B cell (primary cell): ENCODE data around the gene EYA3. TPM values are rescaled to one million over a fixed set of nuclear protein-coding genes. Genes with fewer than 3 reads are reported as not detected.

Experiments used
- ATAC-seq: fragments of 200-7000 bp; cut with Tn5 transposase; one replicate; pipeline ENCODE4 v1.10.0; 2021; ENCODE audit warnings: low read depth, mild to moderate bottlenecking, moderate number of reproducible peaks, moderate library complexity
- CTCF ChIA-PET: fragments of 350-600 bp; sonication (Branson Sonifier 250); formaldehyde crosslinking; loops from one replicate; lab custom pipeline; 2021; ENCODE audit warnings: antibody characterized with exemption, inconsistent platforms; lab: Charles Lee
- POLR2A ChIA-PET: fragments of 350-600 bp; sonication (Branson Sonifier 250); formaldehyde crosslinking; loops from one replicate; lab custom pipeline; 2021; ENCODE audit warnings: antibody characterized with exemption; lab: Charles Lee
- DNase-seq: peaks from one replicate; pipeline ENCODE4 v3.0.0; 2013
- H2AFZ ChIP-seq: 2 replicates; pipeline ENCODE4 v1.6.1; 2012; ENCODE audit warnings: mild to moderate bottlenecking, low read depth, low read length; ENCODE audit not compliant: insufficient read depth, poor library complexity, severe bottlenecking
- H3K27ac ChIP-seq, 2 donors: 1 replicate in 1 of 2; 2 replicates in 1 of 2; pipeline ENCODE4 v1.5.1; 2012 to 2013; ENCODE audit warnings: low read length in 2 of 2, mild to moderate bottlenecking in 2 of 2, moderate library complexity in 1 of 2
- H3K27me3 ChIP-seq, 4 experiments: fragments of 200-600 bp in 1 of 4; sonication (generic) in 1 of 4; replicated peaks in 1 of 4; 1 replicate in 2 of 4; 2 replicates in 2 of 4; pipeline versions ENCODE4 v1.6.1 to v1.7.0; 2013 to 2016; ENCODE audit warnings: low read length in 3 of 4, mild to moderate bottlenecking in 2 of 4, mixed read lengths in 1 of 4, moderate library complexity in 1 of 4; ENCODE audit not compliant: insufficient read depth in 4 of 4, control insufficient read depth in 3 of 4; ENCODE audit errors: control extremely low read depth in 1 of 4
- H3K36me3 ChIP-seq, 2 experiments: replicated peaks in 1 of 2; 1 replicate in 1 of 2; 2 replicates in 1 of 2; pipeline versions ENCODE4 v1.6.1 to v1.7.1; 2013; ENCODE audit warnings: low read length in 1 of 2; ENCODE audit not compliant: insufficient read depth in 2 of 2, control insufficient read depth in 1 of 2; ENCODE audit errors: control extremely low read depth in 1 of 2, extremely low read depth in 1 of 2
- H3K4me1 ChIP-seq, 2 donors: fragments of 200-600 bp in 1 of 2; sonication (generic) in 1 of 2; 1 replicate in 1 of 2; 2 replicates in 1 of 2; pipeline versions ENCODE4 v1.5.1 to v1.6.1; 2013 to 2017; ENCODE audit warnings: low read length in 2 of 2; ENCODE audit not compliant: control insufficient read depth in 2 of 2, insufficient read depth in 2 of 2
- H3K4me2 ChIP-seq: replicated peaks from 2 replicates; pipeline ENCODE3; 2012; ENCODE audit warnings: mild to moderate bottlenecking, low read depth, low read length; ENCODE audit not compliant: poor library complexity, severe bottlenecking
- H3K4me3 ChIP-seq, 5 experiments: fragments of 200-600 bp in 1 of 5; sonication (generic) in 1 of 5; 1 replicate in 3 of 5; 2 replicates in 2 of 5; pipeline versions ENCODE4 v1.5.1 to v1.7.0; 2011 to 2016; ENCODE audit warnings: low read length in 4 of 5, mild to moderate bottlenecking in 4 of 5, low read depth in 2 of 5, control low read depth in 1 of 5, moderate library complexity in 1 of 5; ENCODE audit not compliant: insufficient read depth in 1 of 5; ENCODE audit errors: control extremely low read depth in 1 of 5, extremely low read depth in 1 of 5
- H3K79me2 ChIP-seq: fragments of 200-600 bp; sonication (generic); one replicate; pipeline ENCODE4 v1.6.0; 2016; ENCODE audit warnings: low read length; ENCODE audit not compliant: control insufficient read depth, insufficient read depth
- H3K9ac ChIP-seq: fragments of 200-600 bp; sonication (generic); 2 replicates; pipeline ENCODE4 v1.6.1; 2017; ENCODE audit warnings: mild to moderate bottlenecking, low read length, moderate library complexity
- H3K9me3 ChIP-seq, 3 donors: one replicate each; pipeline versions ENCODE4 v1.6.1 to v1.7.1; 2013; ENCODE audit warnings: low read length in 2 of 3; ENCODE audit not compliant: control insufficient read depth in 2 of 3, insufficient read depth in 1 of 3; ENCODE audit errors: control extremely low read depth in 1 of 3
- H4K20me1 ChIP-seq: 2 replicates; pipeline ENCODE4 v1.6.0; 2012; ENCODE audit warnings: mild to moderate bottlenecking, low read length; ENCODE audit not compliant: insufficient read depth, control insufficient read depth, poor library complexity, severe bottlenecking
- H3K27ac Mint-ChIP-seq: one replicate; pipeline ENCODE4 v1.8.0; 2021; ENCODE audit warnings: mixed read lengths
- H3K27me3 Mint-ChIP-seq: one replicate; pipeline ENCODE4 v1.8.0; 2021; ENCODE audit warnings: mixed read lengths
- H3K4me1 Mint-ChIP-seq: one replicate; pipeline ENCODE4 v1.8.0; 2021; ENCODE audit warnings: mixed read lengths
- H3K4me3 Mint-ChIP-seq: one replicate; pipeline ENCODE4 v1.8.0; 2021; ENCODE audit warnings: mixed read lengths
- H3K9me3 Mint-ChIP-seq: one replicate; pipeline ENCODE4 v1.8.0; 2022; ENCODE audit warnings: mixed read lengths; ENCODE audit not compliant: insufficient read depth
- EZH2 ChIP-seq: IDR thresholded peaks from 2 replicates; pipeline ENCODE4 v1.6.1; 2012; ENCODE audit warnings: borderline replicate concordance, low read depth, mild to moderate bottlenecking, moderate library complexity, low read length; ENCODE audit not compliant: insufficient read depth, poor library complexity, severe bottlenecking
- WGBS: methylation state at CpG from one replicate; pipeline ENCODE4 v1.1.5; 2013; ENCODE audit warnings: missing lambda C conversion rate; ENCODE audit not compliant: insufficient coverage; 5-methylcytosine and 5-hydroxymethylcytosine counted together
- intact Hi-C: fragments of 100-400 bp; cut with micrococcal nuclease; formaldehyde crosslinking; loops from one replicate; pipeline ENCODE4 v1.10.0; 2022
- polyA plus RNA-seq: library from polyadenylated mRNA; depleted of rRNA; stranded (reverse); fragments of >200 nt; gene quantifications from 2 replicates; pipeline ENCODE4 v1.2.3, GENCODE V29; 2012
- total RNA-seq, 2 donors: library from RNA; stranded (reverse); fragments of 120-200 nt in 1 of 2; gene quantifications; 1 replicate in 1 of 2; 2 replicates in 1 of 2; pipeline versions ENCODE4 v1.2.3 to v1.2.4, GENCODE V29; 2013 to 2022
- TF ChIP-seq, protein P1 (sequence below): fragments of 200-600 bp; IDR thresholded peaks from one replicate; pipeline ENCODE4 v1.8.0; 2022; ENCODE audit warnings: antibody characterized with exemption, mild to moderate bottlenecking

The EYA3 gene
- total and polyA plus RNA-seq, 2 donors (not counting 1 experiment from before 2014, with no cell fraction given) = 14.1 to 31.3 TPM

- no peaks in the 10 kb centered on the region for H4K20me1 ChIP-seq
- H2AFZ ChIP-seq = no peak overlapping the region
- Mint-ChIP-seq H3K4me1 (no peaks in the 10 kb centered on the region), H3K4me3 (no peak overlapping the region), H3K27me3 (no peaks in the 10 kb centered on the region), H3K9me3 (no peaks in the 10 kb centered on the region), H3K27ac (no peak overlapping the region)
- intact Hi-C loops = no loop called here
- no peak overlapping the region for H3K9ac ChIP-seq
- WGBS = 85% methylated on average over 6 of the region's 11 CpGs
- ATAC-seq = no peak
- H3K4me3 ChIP-seq = no peak overlapping the region
- H3K27ac ChIP-seq = no peak overlapping the region
- DNase-seq = no peak
- no peaks in the 10 kb centered on the region for H3K9me3 ChIP-seq
- H3K4me1 ChIP-seq = no peaks in the 10 kb centered on the region
- no peaks in the 10 kb centered on the region for H3K27me3 ChIP-seq
- no peaks in the 10 kb centered on the region for H3K36me3 ChIP-seq
- no peak overlapping the region for H3K4me2 ChIP-seq
- H3K79me2 ChIP-seq = no peaks in the 10 kb centered on the region
- POLR2A ChIA-PET = no interaction called here
- CTCF ChIA-PET = interaction anchor here (0.6 to 1.6 kb wide), 2 partner anchors 13 to 248 kb away, joined by 3 to 6 read pairs; no protein-coding TSS in a partner anchor
- TF ChIP-seq, protein P1, sequence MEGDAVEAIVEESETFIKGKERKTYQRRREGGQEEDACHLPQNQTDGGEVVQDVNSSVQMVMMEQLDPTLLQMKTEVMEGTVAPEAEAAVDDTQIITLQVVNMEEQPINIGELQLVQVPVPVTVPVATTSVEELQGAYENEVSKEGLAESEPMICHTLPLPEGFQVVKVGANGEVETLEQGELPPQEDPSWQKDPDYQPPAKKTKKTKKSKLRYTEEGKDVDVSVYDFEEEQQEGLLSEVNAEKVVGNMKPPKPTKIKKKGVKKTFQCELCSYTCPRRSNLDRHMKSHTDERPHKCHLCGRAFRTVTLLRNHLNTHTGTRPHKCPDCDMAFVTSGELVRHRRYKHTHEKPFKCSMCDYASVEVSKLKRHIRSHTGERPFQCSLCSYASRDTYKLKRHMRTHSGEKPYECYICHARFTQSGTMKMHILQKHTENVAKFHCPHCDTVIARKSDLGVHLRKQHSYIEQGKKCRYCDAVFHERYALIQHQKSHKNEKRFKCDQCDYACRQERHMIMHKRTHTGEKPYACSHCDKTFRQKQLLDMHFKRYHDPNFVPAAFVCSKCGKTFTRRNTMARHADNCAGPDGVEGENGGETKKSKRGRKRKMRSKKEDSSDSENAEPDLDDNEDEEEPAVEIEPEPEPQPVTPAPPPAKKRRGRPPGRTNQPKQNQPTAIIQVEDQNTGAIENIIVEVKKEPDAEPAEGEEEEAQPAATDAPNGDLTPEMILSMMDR = no peak
- TF ChIP-seq EZH2 = no peak
Measured at GRCh38 chr1:28104866-28105467, 16.6 kb upstream of the EYA3 start.

DNA sequence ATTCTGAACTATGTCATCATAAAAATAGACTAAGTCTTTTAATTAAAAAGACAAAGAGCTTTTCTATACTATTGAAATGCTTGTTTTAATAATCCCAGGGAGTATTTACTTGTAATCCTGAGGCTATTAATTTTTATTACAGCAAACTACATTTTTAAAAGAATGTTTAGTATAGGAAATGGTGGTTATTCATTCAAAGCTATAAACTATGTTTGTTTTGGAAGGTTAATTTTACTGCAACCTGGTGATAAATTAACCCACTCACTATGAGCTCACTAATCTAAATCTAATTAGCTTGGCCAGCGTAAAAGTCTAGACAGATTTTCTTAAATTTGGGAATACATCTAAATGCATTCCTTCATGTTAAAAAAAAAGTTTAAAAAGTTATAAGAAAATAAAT, 13.8 kb upstream of the EYA3 start:
- intact Hi-C loops = no loop called here
- no CpG with 5 or more reads among the region's 1 CpG for WGBS

More for the DNA sequence above, 13.8 kb upstream of the EYA3 start:
- Mint-ChIP-seq H3K4me3 (no peak overlapping the region), H3K4me1 (no peaks in the 10 kb centered on the region), H3K27ac (no peak overlapping the region), H3K27me3 (no peaks in the 10 kb centered on the region), H3K9me3 (no peaks in the 10 kb centered on the region)
- Histone ChIP-seq H4K20me1 (no peaks in the 10 kb centered on the region), H2AFZ (no peak overlapping the region), H3K4me3 (no peak overlapping the region), H3K4me1 (no peaks in the 10 kb centered on the region), H3K27ac (no peak overlapping the region), H3K9ac (no peak overlapping the region), H3K4me2 (no peak overlapping the region), H3K36me3 (no peaks in the 10 kb centered on the region), H3K9me3 (no peaks in the 10 kb centered on the region), H3K27me3 (no peaks in the 10 kb centered on the region), H3K79me2 (no peaks in the 10 kb centered on the region)
- TF ChIP-seq, protein P1 = no peak
- ChIA-PET POLR2A (interaction anchor here (0.6 kb wide), 1 partner anchor 89 kb away, joined by 7 read pairs; no protein-coding TSS in a partner anchor), CTCF (interaction anchor here (0.7 to 2.1 kb wide), 4 partner anchors 10 to 1267 kb away, joined by 3 to 11 read pairs (median 4); no protein-coding TSS in a partner anchor)
- ATAC-seq = no peak
- DNase-seq = no peak
